ENCODE results near the gene MLLT11. TPM values are rescaled to one million over a fixed set of nuclear protein-coding genes. Genes with fewer than 3 reads are reported as not detected.
A peak's percentile ranks its signal among the peaks of the same experiment; 100 is the strongest.

MLLT11 gene
- total RNA-seq, 4 donors from 2014 or later: 0.38 to 1.6 (median 0.92) TPM

- no peak for DNase-seq
- intact Hi-C loops (cut with DNase I): no loop called here
- peaks cover 0 to 40% (median 0%) of the 10 kb centered on the region in 3 donors for H3K4me1 ChIP-seq
- peak overlapping the region; percentile 28 to 90 (median 78) for H3K27ac ChIP-seq
- H3K27me3 ChIP-seq: no peaks in the 10 kb centered on the region
- WGBS, 2 donors: 45 to 60% methylated on average over 6 of the region's 6 CpGs
- peak overlapping the region; percentile 13 to 43 (median 40) for H3K4me3 ChIP-seq
- TF ChIP-seq CTCF (IDR thresholded peaks at IDR 0.05) (no peak), POLR2A (IDR thresholded peaks at IDR 0.05) (no peak)
- no peaks in the 10 kb centered on the region for H3K9me3 ChIP-seq
- peaks cover 0 to 72% (median 3%) of the 10 kb centered on the region in 3 donors for H3K36me3 ChIP-seq
These were observed 23.2 kb upstream of the MLLT11 start for GRCh38 chr1:151037032-151037431.

DNA sequence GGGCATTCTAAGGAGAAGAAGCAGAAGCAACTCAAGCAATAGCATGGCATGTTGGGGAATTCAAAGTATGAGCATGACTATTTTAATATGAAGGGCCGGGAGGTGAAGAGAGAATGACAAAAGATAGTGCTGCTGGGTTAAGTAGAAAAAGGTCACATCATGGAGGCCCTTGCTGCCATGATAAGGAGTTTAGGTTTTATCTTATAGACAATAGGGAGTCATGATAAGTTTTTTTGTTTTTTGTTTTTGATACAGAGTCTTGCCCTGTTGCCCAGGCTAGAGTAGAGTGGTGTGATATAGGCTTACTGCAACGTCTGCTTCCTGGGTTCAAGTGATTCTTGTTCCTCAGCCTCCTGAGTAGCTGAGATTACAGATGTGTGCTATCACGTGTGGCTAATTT is 20.7 kb upstream of the MLLT11 start:
- no peak for DNase-seq
- WGBS, 2 donors: 91% methylated on average over 3 of the region's 3 CpGs
- Histone ChIP-seq H3K4me1 (peaks cover 0 to 29% (median 0%) of the 10 kb centered on the region in 3 donors), H3K4me3 (no peak overlapping the region), H3K27ac (no peak overlapping the region), H3K27me3 (no peaks in the 10 kb centered on the region), H3K9me3 (no peaks in the 10 kb centered on the region), H3K36me3 (peaks cover 0 to 74% (median 0%) of the 10 kb centered on the region in 3 donors)
- TF ChIP-seq CTCF (IDR thresholded peaks at IDR 0.05) (no peak), POLR2A (IDR thresholded peaks at IDR 0.05) (no peak)
- intact Hi-C loops (cut with DNase I): no loop called here

GRCh38 chr1:151043163-151043562 is 17.0 kb upstream of the MLLT11 start:
- Histone ChIP-seq H3K4me1 (peaks cover 5 to 18% (median 5%) of the 10 kb centered on the region in 3 donors), H3K27ac (no peak overlapping the region), H3K4me3 (no peak overlapping the region), H3K36me3 (peaks cover 0 to 80% (median 0%) of the 10 kb centered on the region in 3 donors), H3K27me3 (no peaks in the 10 kb centered on the region), H3K9me3 (no peaks in the 10 kb centered on the region)
- intact Hi-C loops (cut with DNase I): no loop called here
- WGBS, 2 donors: 100% methylated on average over 1 of the region's 1 CpG; no CpG with 5 or more reads in 1 of the 2 donors
- TF ChIP-seq CTCF (IDR thresholded peaks at IDR 0.05) (no peak), POLR2A (IDR thresholded peaks at IDR 0.05) (no peak)
- DNase-seq: no peak

GRCh38 chr1:151047591-151047924 is 12.6 kb upstream of the MLLT11 start, which contains the start of gene C1orf56:
C1orf56 (plus strand) TSS chr1:151047751; CDS start chr1:151047848, 97 bp downstream.
- Histone ChIP-seq H3K4me3 (peak within 1 kb of the TSS; percentile 45 to 74 (median 72)), H3K27me3 (no peaks in the 10 kb centered on the region), H3K9me3 (no peaks in the 10 kb centered on the region), H3K4me1 (peaks cover 10 to 49% (median 14%) of the 10 kb centered on the region in 3 donors), H3K36me3 (peaks cover under 1 to 57% (median 10%) of the 10 kb centered on the region in 3 donors), H3K27ac (peak within 1 kb of the TSS; percentile 79 to 94 (median 88))
- TF ChIP-seq POLR2A (IDR thresholded peaks at IDR 0.05) (peak in 2 of 4 donors; percentile 45 to 63), CTCF (IDR thresholded peaks at IDR 0.05) (no peak)
- 0% methylated on average over 1 to 7 of the region's 29 CpGs for WGBS, 2 donors
- intact Hi-C loops (cut with DNase I): no loop called here
- no peak for DNase-seq

- intact Hi-C loops (cut with DNase I): no loop called here
- no peaks in the 10 kb centered on the region for H3K9me3 ChIP-seq
These were observed 12.1 kb upstream of the MLLT11 start for GRCh38 chr1:151047925-151048644.

More at GRCh38 chr1:151047925-151048644, 12.1 kb upstream of the MLLT11 start:
- peak overlapping the region; percentile 79 to 94 (median 88) for H3K27ac ChIP-seq
- TF ChIP-seq CTCF (IDR thresholded peaks at IDR 0.05): peak in 3 of 6 experiments; percentile 41 to 48 (median 47)
- TF ChIP-seq POLR2A (IDR thresholded peaks at IDR 0.05): peak in 1 of 4 donors; percentile 33
- no peak for DNase-seq
- H3K4me3 ChIP-seq: peak overlapping the region; percentile 45 to 74 (median 72)
- H3K36me3 ChIP-seq: peaks cover 6 to 57% (median 16%) of the 10 kb centered on the region in 3 donors
- 2 to 3% methylated on average over 5 to 13 of the region's 48 CpGs for WGBS, 2 donors
- H3K4me1 ChIP-seq: peaks cover 10 to 50% (median 14%) of the 10 kb centered on the region in 3 donors
- H3K27me3 ChIP-seq: no peaks in the 10 kb centered on the region

Data from esophagus squamous epithelium (tissue), 5 donors.